Karpas-422 (cell line): Measurements from ENCODE around the gene PRKAG3. TPM values are rescaled to one million over a fixed set of nuclear protein-coding genes. Genes with fewer than 3 reads are reported as not detected.
"Not testable (repeated sequence)": the region's sequence is repeated elsewhere in the genome, so short reads cannot be mapped to it uniquely, and the experiment has no call there.

Experiments used
- DNase-seq: peaks from one replicate; pipeline ENCODE4 v3.0.0-alpha.2; 2015
- H2AFZ ChIP-seq: fragments of 200-600 bp; sonication (generic); 2 replicates; pipeline ENCODE4 v1.6.1; 2014; ENCODE audit warnings: antibody characterized with exemption, low read length, mixed read lengths
- H3K27ac ChIP-seq: fragments of 200-600 bp; sonication (generic); 2 replicates; pipeline ENCODE4 v1.5.1; 2014; ENCODE audit warnings: mild to moderate bottlenecking, low read length, moderate library complexity
- H3K27me3 ChIP-seq: fragments of 200-600 bp; sonication (generic); 2 replicates; pipeline ENCODE4 v1.6.1; 2014; ENCODE audit warnings: low read length, mixed read lengths
- H3K36me3 ChIP-seq: fragments of 200-600 bp; sonication (generic); 2 replicates; pipeline ENCODE4 v1.6.1; 2014; ENCODE audit warnings: low read length, mixed read lengths; ENCODE audit not compliant: insufficient read depth
- H3K4me1 ChIP-seq: fragments of 200-600 bp; sonication (generic); 2 replicates; pipeline ENCODE4 v1.6.1; 2014; ENCODE audit warnings: mild to moderate bottlenecking, low read length, mixed read lengths
- H3K4me2 ChIP-seq: fragments of 200-600 bp; sonication (generic); 2 replicates; pipeline ENCODE4 v1.6.1; 2014; ENCODE audit warnings: low read length, low read depth, mild to moderate bottlenecking; ENCODE audit not compliant: poor library complexity, severe bottlenecking
- H3K4me3 ChIP-seq: fragments of 200-600 bp; sonication (generic); 2 replicates; pipeline ENCODE4 v1.5.1; 2014; ENCODE audit warnings: mild to moderate bottlenecking, antibody characterized with exemption, low read length, mixed read lengths
- H3K79me2 ChIP-seq: fragments of 200-600 bp; sonication (generic); 2 replicates; pipeline ENCODE4 v1.6.1; 2014; ENCODE audit warnings: mild to moderate bottlenecking, low read length, mixed read lengths
- H3K9ac ChIP-seq: fragments of 200-600 bp; sonication (generic); 2 replicates; pipeline ENCODE4 v1.6.0; 2014; ENCODE audit warnings: low read length
- H3K9me2 ChIP-seq: fragments of 200-600 bp; sonication (generic), shearing (Covaris generic); replicated peaks from 2 replicates; pipeline ENCODE4 v1.6.0; 2014; ENCODE audit warnings: mild to moderate bottlenecking, low read length, moderate library complexity; ENCODE audit not compliant: insufficient read depth
- H3K9me3 ChIP-seq: fragments of 300-700, 200-600 bp; sonication (generic); 2 replicates; pipeline ENCODE4 v1.6.1; 2014; ENCODE audit warnings: low read length, mixed read lengths
- H4K20me1 ChIP-seq: fragments of 200-600 bp; sonication (generic); 2 replicates; pipeline ENCODE4 v1.6.1; 2014; ENCODE audit warnings: mild to moderate bottlenecking, antibody characterized with exemption, low read length, low read depth; ENCODE audit not compliant: insufficient read depth
- total RNA-seq: library from RNA; depleted of rRNA; stranded (reverse); fragments of >200 nt; shearing (Covaris generic); gene quantifications from 2 replicates; pipeline ENCODE4 v1.2.3, GENCODE V29; 2014; ENCODE audit warnings: low replicate concordance; rRNA removed

Gene PRKAG3
- total RNA-seq, 1 experiment from 2014 or later = not detected

GRCh38 chr2:218772759-218773158 is 58.8 kb downstream of the PRKAG3 start:
- DNase-seq, H3K9me2 ChIP-seq, H3K4me2 ChIP-seq, H3K27ac ChIP-seq, H3K9me3 ChIP-seq, H3K79me2 ChIP-seq, H3K4me3 ChIP-seq, H4K20me1 ChIP-seq, H3K4me1 ChIP-seq, H3K27me3 ChIP-seq, H2AFZ ChIP-seq, H3K36me3 ChIP-seq, H3K9ac ChIP-seq: not testable (repeated sequence)

Other genes with a start within 250 kb of the PRKAG3 start
- 0.43 TPM in 1 of 2 replicates, not detected in the other for gene PLCD4, start 223.9 kb downstream of the PRKAG3 start, total RNA-seq
- gene ZNF142, start 172.2 kb downstream of the PRKAG3 start, total RNA-seq = 21.2 and 21.3 TPM in 2 replicates
- 23.5 and 26.2 TPM in 2 replicates for gene BCS1L, start 172.1 kb downstream of the PRKAG3 start, total RNA-seq
- gene RNF25, start 159.8 kb downstream of the PRKAG3 start, total RNA-seq = 17.5 and 27.3 TPM in 2 replicates
- 31.0 and 33.5 TPM in 2 replicates for gene STK36, start 159.7 kb downstream of the PRKAG3 start, total RNA-seq
- gene TTLL4, start 121.0 kb downstream of the PRKAG3 start, total RNA-seq = 37.2 and 52.1 TPM in 2 replicates
- gene CYP27A1, start 49.7 kb downstream of the PRKAG3 start, total RNA-seq = 0.29 TPM in 1 of 2 replicates, not detected in the other
- 7.8 and 7.9 TPM in 2 replicates for gene WNT6, start 28.0 kb upstream of the PRKAG3 start, total RNA-seq
- 2.9 and 3.8 TPM in 2 replicates for gene WNT10A, start 49.0 kb upstream of the PRKAG3 start, total RNA-seq
- gene CDK5R2, start 127.9 kb upstream of the PRKAG3 start, total RNA-seq = 0.61 TPM in 1 of 2 replicates, not detected in the other
- gene FEV, start 153.4 kb upstream of the PRKAG3 start, total RNA-seq = not detected in 2 replicates
- not detected in 2 replicates for gene CRYBA2, start 161.6 kb upstream of the PRKAG3 start, total RNA-seq
- 0.11 TPM in 1 of 2 replicates, not detected in the other for gene CFAP65, start 209.7 kb upstream of the PRKAG3 start, total RNA-seq
- not detected in 2 replicates for gene IHH, start 229.1 kb upstream of the PRKAG3 start, total RNA-seq